IPS-18c (cell line): ENCODE results near the gene TRMT1.

Experiments
- H3K4me3 ChIP-seq: 2 replicates; pipeline ENCODE4 v1.7.0; 2013; ENCODE audit warnings: low read depth, mild to moderate bottlenecking, low read length, moderate library complexity; ENCODE audit not compliant: insufficient read depth
- H3K9me3 ChIP-seq: one replicate; pipeline ENCODE4 v1.6.1; 2013; ENCODE audit warnings: mild to moderate bottlenecking, low read length, moderate library complexity; ENCODE audit not compliant: control insufficient read depth, insufficient read depth

Gene TRMT1

GRCh38 chr19:13117176-13117771 lies 734 bp upstream of the TRMT1 start:
- peaks cover 3% of the 10 kb centered on the region for H3K9me3 ChIP-seq
- H3K4me3 ChIP-seq = peak overlapping the region; percentile 89; the same call in 1 of the 2 replicates

- peak overlapping the region; percentile 89 for H3K4me3 ChIP-seq
- peaks cover 3% of the 10 kb centered on the region for H3K9me3 ChIP-seq
These were observed 631 bp downstream of the TRMT1 start for GRCh38 chr19:13115936-13116281.

GRCh38 chr19:13112555-13112954 lies 4.0 kb downstream of the TRMT1 start:
- no peak overlapping the region for H3K4me3 ChIP-seq
- H3K9me3 ChIP-seq = no peaks in the 10 kb centered on the region

GRCh38 chr19:13110099-13110610 lies 6.4 kb downstream of the TRMT1 start:
- H3K9me3 ChIP-seq = no peaks in the 10 kb centered on the region

GRCh38 chr19:13109361-13110098 lies 7.0 kb downstream of the TRMT1 start:
- Histone ChIP-seq H3K4me3 (no peak overlapping the region), H3K9me3 (no peaks in the 10 kb centered on the region)

More at GRCh38 chr19:13110099-13110610, 6.4 kb downstream of the TRMT1 start:
- no peak overlapping the region for H3K4me3 ChIP-seq

- H3K4me3 ChIP-seq = no peak overlapping the region
- no peaks in the 10 kb centered on the region for H3K9me3 ChIP-seq
These were observed 11.5 kb downstream of the TRMT1 start for GRCh38 chr19:13104848-13105711.

- no peaks in the 10 kb centered on the region for H3K9me3 ChIP-seq
- no peak overlapping the region for H3K4me3 ChIP-seq
These were observed 12.1 kb downstream of the TRMT1 start for GRCh38 chr19:13104360-13104847.

- Histone ChIP-seq H3K4me3 (no peak overlapping the region), H3K9me3 (no peaks in the 10 kb centered on the region)
These were observed 12.8 kb downstream of the TRMT1 start for GRCh38 chr19:13103581-13104359.

- Histone ChIP-seq H3K9me3 (no peaks in the 10 kb centered on the region), H3K4me3 (peak within 1 kb of the TSS; percentile 41)
These were observed 13.6 kb downstream of the TRMT1 start, which contains the start of gene LYL1 for GRCh38 chr19:13102666-13103580. TSS of gene LYL1 (minus strand) at chr19:13102858. CDS start at chr19:13101171, 1,687 bp downstream.

- peak overlapping the region; percentile 41 for H3K4me3 ChIP-seq
- no peaks in the 10 kb centered on the region for H3K9me3 ChIP-seq
These were observed 14.2 kb downstream of the TRMT1 start for GRCh38 chr19:13102416-13102665.

- H3K9me3 ChIP-seq = no peaks in the 10 kb centered on the region
- H3K4me3 ChIP-seq = no peak overlapping the region
These were observed 14.7 kb downstream of the TRMT1 start for GRCh38 chr19:13101590-13102415.

- H3K9me3 ChIP-seq = no peaks in the 10 kb centered on the region
- H3K4me3 ChIP-seq = no peak overlapping the region
These were observed 15.5 kb downstream of the TRMT1 start for GRCh38 chr19:13100841-13101589.

- Histone ChIP-seq H3K9me3 (no peaks in the 10 kb centered on the region), H3K4me3 (no peak overlapping the region)
These were observed 16.4 kb downstream of the TRMT1 start for GRCh38 chr19:13100031-13100588.

GRCh38 chr19:13099073-13099999 lies 17.2 kb downstream of the TRMT1 start:
- no peaks in the 10 kb centered on the region for H3K9me3 ChIP-seq
- H3K4me3 ChIP-seq = peak overlapping the region; percentile 28
